Upper lobe of left lung (tissue), 6 donors: ENCODE data around the gene SERPINB10. TPM values are rescaled to one million over a fixed set of nuclear protein-coding genes. Genes with fewer than 3 reads are reported as not detected.

ENCODE experiments used
- ATAC-seq, 2 donors: fragments of 200-7000 bp; cut with Tn5 transposase; one replicate each; pipeline ENCODE4 v1.9.1; 2022; ENCODE audit warnings: mild to moderate bottlenecking in 2 of 2, moderate library complexity in 2 of 2; ENCODE audit not compliant: low FRiP score in 2 of 2
- DNase-seq, 2 donors: peaks; one replicate each; pipeline ENCODE4 v3.0.0-alpha.2; 2019 to 2020
- H3K27ac ChIP-seq, 4 donors: fragments of 200-600 bp; sonication (generic); one replicate each; pipeline ENCODE4 v1.5.1; 2016 to 2019
- H3K27me3 ChIP-seq, 4 donors: fragments of 200-600 bp; sonication (generic); one replicate each; pipeline ENCODE4 v1.5.1; 2017 to 2019
- H3K36me3 ChIP-seq, 4 donors: fragments of 200-600 bp; sonication (generic); one replicate each; pipeline ENCODE4 v1.5.1; 2016 to 2019
- H3K4me1 ChIP-seq, 4 donors: fragments of 200-600 bp; sonication (generic); one replicate each; pipeline ENCODE4 v1.5.1; 2018 to 2019
- H3K4me3 ChIP-seq, 4 donors: fragments of 200-600 bp; sonication (generic); one replicate each; pipeline ENCODE4 v1.5.1; 2017 to 2019; ENCODE audit warnings: mild to moderate bottlenecking in 2 of 4, moderate library complexity in 1 of 4
- H3K9me3 ChIP-seq, 4 donors: fragments of 200-600 bp; sonication (generic); one replicate each; pipeline ENCODE4 v1.5.1; 2018 to 2019
- CTCF ChIP-seq, 6 experiments: fragments of 450-650 bp in 4 of 6; fragments of 200-600 bp in 2 of 6; sonication (generic) in 2 of 6; IDR thresholded peaks; one replicate each; pipeline ENCODE4 v1.5.1; 2016 to 2019; ENCODE audit warnings: antibody characterized with exemption in 6 of 6
- EP300 ChIP-seq, 4 donors: sonication (generic); formaldehyde crosslinking; IDR thresholded peaks; one replicate each; pipeline ENCODE4 v1.5.1; 2017; ENCODE audit warnings: antibody characterized with exemption in 4 of 4, control low read depth in 2 of 4
- POLR2A ChIP-seq, 4 donors: fragments of 450-650 bp; IDR thresholded peaks; one replicate each; pipeline ENCODE4 v1.5.1; 2016 to 2017; ENCODE audit warnings: antibody characterized with exemption in 4 of 4, mild to moderate bottlenecking in 2 of 4
- POLR2AphosphoS5 ChIP-seq, 2 donors: sonication (generic); formaldehyde crosslinking; IDR thresholded peaks; one replicate each; pipeline ENCODE4 v1.5.1; 2017; ENCODE audit warnings: antibody characterized with exemption in 2 of 2
- WGBS, 2 donors: methylation state at CpG; one replicate each; pipeline ENCODE4 v1.1.5; 2017 to 2018; 5-methylcytosine and 5-hydroxymethylcytosine counted together
- total RNA-seq, 6 donors: library from RNA; depleted of rRNA in 4 of 6; stranded (reverse); fragments of >200 nt in 4 of 6; gene quantifications; one replicate each; pipeline versions ENCODE4 v1.1.0 to v1.2.1, GENCODE V29; 2016 to 2021
- donor health status: DM: no; HTN: no; CAD: no; lungs with moderate emphysema.
- donor health status: DM: no; HTN: yes; CAD: no; lungs with severe emphysema.

Gene SERPINB10
- total RNA-seq, 6 donors from 2014 or later = 0.11 to 0.30 TPM; not detected in 4

- Histone ChIP-seq H3K36me3 (peaks cover 9 to 72% (median 46%) of the 10 kb centered on the region in 4 donors), H3K27me3 (no peaks in the 10 kb centered on the region), H3K4me3 (no peak overlapping the region), H3K27ac (no peak overlapping the region), H3K4me1 (peaks cover 7 to 22% (median 12%) of the 10 kb centered on the region in 4 donors), H3K9me3 (no peaks in the 10 kb centered on the region)
- ATAC-seq = no peak
- 63 to 81% methylated on average over 3 of the region's 3 CpGs for WGBS, 2 donors
- no peak for DNase-seq
- TF ChIP-seq EP300 (IDR thresholded peaks at IDR 0.05) (no peak), POLR2AphosphoS5 (IDR thresholded peaks at IDR 0.05) (no peak), POLR2A (IDR thresholded peaks at IDR 0.05) (no peak), CTCF (IDR thresholded peaks at IDR 0.05) (no peak)
Observed at GRCh38 chr18:63982361-63982760, 74.6 kb downstream of the SERPINB10 start.

Other genes with a start within 250 kb of the SERPINB10 start
- 10 to 100 TPM in 1 of 6 donors, under 1 TPM in 1, not detected in 4; 0.30 to 63.6 TPM for gene SERPINB3, start 246.1 kb upstream of the SERPINB10 start, total RNA-seq
- 10 to 100 TPM in 1 of 6 donors, under 1 TPM in 1, not detected in 4; 0.46 to 12.8 TPM for gene SERPINB11, start 205.0 kb upstream of the SERPINB10 start, total RNA-seq
- gene SERPINB7, start 132.5 kb upstream of the SERPINB10 start, total RNA-seq = 1 to 10 TPM in 1 of 6 donors, not detected in 5; 1.3 TPM
- under 1 TPM in 2 of 6 donors, not detected in 4; 0.49 to 0.61 TPM for gene SERPINB2, start 20.3 kb upstream of the SERPINB10 start, total RNA-seq
- 1 to 10 TPM in 2 of 6 donors, under 1 TPM in 2, not detected in 2; 0.30 to 2.9 (median 1.0) TPM for gene HMSD, start 41.3 kb downstream of the SERPINB10 start, total RNA-seq
- 10 to 100 TPM in 5 of 6 donors, 1 to 10 TPM in 1; 8.4 to 33.7 (median 22.4) TPM for gene SERPINB8, start 62.1 kb downstream of the SERPINB10 start, total RNA-seq
- not detected for gene LINC00305, start 241.1 kb downstream of the SERPINB10 start, total RNA-seq